Stromal cell of bone marrow (primary cell): ENCODE results near the gene FBXW7.
"Not testable (repeated sequence)": the region's sequence is repeated elsewhere in the genome, so short reads cannot be mapped to it uniquely, and the experiment has no call there.

Experiments used
- DNase-seq: peaks from one replicate; pipeline ENCODE4 v3.0.0-alpha.2; 2012; ENCODE audit warnings: low read depth

FBXW7 gene

GRCh38 chr4:152535903-152536544, at the start of gene FBXW7:
Gene FBXW7 (minus strand): TSS chr4:152536092. CDS start chr4:152411803, 124,289 bp downstream.
- peak; percentile 98 for DNase-seq

GRCh38 chr4:152585023-152585441, 49.1 kb upstream of the FBXW7 start:
- DNase-seq, result no peak

- no peak for DNase-seq
These were observed 45.8 kb upstream of the FBXW7 start for GRCh38 chr4:152581536-152582160.

- no peak for DNase-seq
These were observed 44.0 kb upstream of the FBXW7 start for GRCh38 chr4:152579916-152580315.

GRCh38 chr4:152579107-152579764, 43.3 kb upstream of the FBXW7 start:
- DNase-seq, result no peak

GRCh38 chr4:152578670-152579069, 42.8 kb upstream of the FBXW7 start:
- DNase-seq, result no peak

GRCh38 chr4:152577708-152578396, 42.0 kb upstream of the FBXW7 start:
- DNase-seq, result no peak

- no peak for DNase-seq
These were observed 39.6 kb upstream of the FBXW7 start for GRCh38 chr4:152575533-152575932.

GRCh38 chr4:152573861-152574260, 38.0 kb upstream of the FBXW7 start:
- no peak for DNase-seq

GRCh38 chr4:152572417-152573086, 36.7 kb upstream of the FBXW7 start:
- no peak for DNase-seq

- DNase-seq, result no peak
These were observed 35.9 kb upstream of the FBXW7 start for GRCh38 chr4:152571770-152572169.

GRCh38 chr4:152571296-152571695, 35.4 kb upstream of the FBXW7 start:
- DNase-seq, result no peak

GRCh38 chr4:152565333-152565732, 29.4 kb upstream of the FBXW7 start:
- DNase-seq, result no peak

GRCh38 chr4:152564336-152564735, 28.4 kb upstream of the FBXW7 start:
- no peak for DNase-seq

GRCh38 chr4:152563209-152563608, 27.3 kb upstream of the FBXW7 start:
- DNase-seq, result no peak

- no peak for DNase-seq
These were observed 23.7 kb upstream of the FBXW7 start for GRCh38 chr4:152559641-152560040.

- no peak for DNase-seq
These were observed 22.5 kb upstream of the FBXW7 start for GRCh38 chr4:152558396-152558795.

GRCh38 chr4:152556834-152557233, 20.9 kb upstream of the FBXW7 start:
- no peak for DNase-seq

GRCh38 chr4:152556283-152556682, 20.4 kb upstream of the FBXW7 start:
- DNase-seq, result no peak

GRCh38 chr4:152554742-152555141, 18.9 kb upstream of the FBXW7 start:
- DNase-seq, result no peak

GRCh38 chr4:152550687-152551086, 14.8 kb upstream of the FBXW7 start:
- not testable (repeated sequence) for DNase-seq

- no peak for DNase-seq
These were observed 9.2 kb upstream of the FBXW7 start for GRCh38 chr4:152545088-152545487.
